ENCODE data around the gene TMEM243.

GRCh38 chr7:87173471-87173870 is 46.1 kb downstream of the TMEM243 start:
- TF ChIP-seq CTCF (IDR thresholded peaks at IDR 0.05; ENCODE audit: low read depth, low read length) (no peak), MAX (IDR thresholded peaks at IDR 0.05; ENCODE audit: low read depth, low read length) (no peak), POLR2A (IDR thresholded peaks at IDR 0.05; ENCODE audit: extremely low read depth, insufficient read length) (no peak), MYC (IDR thresholded peaks at IDR 0.05; ENCODE audit: low read depth, low read length) (no peak)
